MM.1S (cell line): ENCODE measurements around the gene OTOP3.

Experiments used
- DNase-seq: peaks from one replicate; pipeline ENCODE4 v3.0.0-alpha.2; 2015
- H2AFZ ChIP-seq: fragments of 300-600 bp; sonication (generic); 2 replicates; pipeline ENCODE4 v1.6.0; 2016; ENCODE audit warnings: antibody characterized with exemption, low read length
- H3F3A ChIP-seq: fragments of 300-600 bp; sonication (generic); 2 replicates; pipeline ENCODE4 v1.6.1; 2016; ENCODE audit warnings: mild to moderate bottlenecking, antibody characterized with exemption, low read length, moderate library complexity, mixed read lengths; ENCODE audit not compliant: insufficient read depth
- H3K27ac ChIP-seq: fragments of 300-600 bp; sonication (generic); 2 replicates; pipeline ENCODE4 v1.5.1; 2016; ENCODE audit warnings: mild to moderate bottlenecking, low read length
- H3K27me3 ChIP-seq: fragments of 300-600 bp; sonication (generic); replicated peaks from 2 replicates; pipeline ENCODE4 v1.6.0; 2016; ENCODE audit warnings: low read length; ENCODE audit not compliant: insufficient read depth
- H3K36me3 ChIP-seq: fragments of 300-600 bp; sonication (generic); replicated peaks from 2 replicates; pipeline ENCODE4 v1.6.1; 2016; ENCODE audit warnings: mild to moderate bottlenecking, low read length, mixed read lengths; ENCODE audit not compliant: insufficient read depth
- H3K4me1 ChIP-seq: fragments of 300-600 bp; sonication (generic); 2 replicates; pipeline ENCODE4 v1.6.1; 2016; ENCODE audit warnings: low read length, mixed read lengths
- H3K4me2 ChIP-seq: fragments of 300-600 bp; sonication (generic); 2 replicates; pipeline ENCODE4 v1.6.0; 2016; ENCODE audit warnings: low read depth, low read length
- H3K4me3 ChIP-seq: fragments of 300-600 bp; sonication (generic); 2 replicates; pipeline ENCODE4 v1.5.1; 2016; ENCODE audit warnings: low read length, mixed read lengths
- H3K79me2 ChIP-seq: fragments of 300-600 bp; sonication (generic); 2 replicates; pipeline ENCODE4 v1.6.1; 2016; ENCODE audit warnings: mixed run types, low read length, mixed read lengths
- H3K9ac ChIP-seq: fragments of 300-600 bp; sonication (generic); 2 replicates; pipeline ENCODE4 v1.6.1; 2016; ENCODE audit warnings: low read length, mixed read lengths
- H3K9me2 ChIP-seq: fragments of 300-600 bp; sonication (generic); replicated peaks from 2 replicates; pipeline ENCODE4 v1.6.1; 2016; ENCODE audit warnings: mild to moderate bottlenecking, low read length, mixed read lengths; ENCODE audit not compliant: insufficient read depth
- H3K9me3 ChIP-seq: fragments of 300-600 bp; sonication (generic); replicated peaks from 2 replicates; pipeline ENCODE4 v1.6.1; 2016; ENCODE audit warnings: mild to moderate bottlenecking, low read length, mixed read lengths; ENCODE audit not compliant: insufficient read depth
- H4K20me1 ChIP-seq: fragments of 300-600 bp; sonication (generic); 2 replicates; pipeline ENCODE4 v1.6.1; 2016; ENCODE audit warnings: mild to moderate bottlenecking, low read length, moderate library complexity, mixed read lengths; ENCODE audit not compliant: insufficient read depth
- CTCF ChIP-seq: fragments of 300-600 bp; sonication (generic); IDR thresholded peaks from 2 replicates; pipeline ENCODE4 v1.5.1; 2016; ENCODE audit warnings: antibody characterized with exemption, low read length, mixed read lengths
- EZH2 ChIP-seq: fragments of 300-600 bp; sonication (generic); optimal IDR thresholded peaks from 2 replicates; pipeline ENCODE3; 2017; ENCODE audit warnings: low read depth, mild to moderate bottlenecking, antibody characterized with exemption, low read length, mixed read lengths
- EZH2phosphoT487 ChIP-seq: fragments of 300-600 bp; sonication (generic); IDR thresholded peaks from 2 replicates; pipeline ENCODE4 v1.6.1; 2018; ENCODE audit warnings: antibody characterized with exemption, low read length

OTOP3 gene

DNA sequence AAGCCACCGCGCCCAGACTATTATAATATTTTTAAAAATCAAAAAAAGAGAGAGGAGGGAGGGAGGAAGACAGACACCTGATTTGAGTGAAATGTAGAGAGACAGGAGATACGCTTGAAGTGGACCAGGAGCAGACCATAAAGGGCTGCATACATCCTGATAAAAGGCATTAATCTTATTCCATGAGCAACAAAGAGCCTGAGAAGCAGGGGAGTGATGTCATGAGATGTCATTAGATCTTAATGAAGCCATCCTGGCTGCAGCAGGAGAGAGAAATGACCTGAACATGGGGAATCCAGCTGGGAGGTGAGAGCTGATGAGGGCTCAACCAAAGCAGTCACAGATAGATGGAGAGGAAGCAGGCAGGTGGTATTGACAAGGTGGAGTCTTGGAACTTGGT lies 42.1 kb downstream of the OTOP3 start:
- Histone ChIP-seq H3K4me1 (peaks cover 2% of the 10 kb centered on the region; the same call in 1 of the 2 replicates), H3K4me3 (no peak overlapping the region), H2AFZ (no peak overlapping the region), H3K9ac (no peak overlapping the region), H3K27me3 (peaks cover 79% of the 10 kb centered on the region), H3K36me3 (no peaks in the 10 kb centered on the region), H3K9me3 (no peaks in the 10 kb centered on the region), H3K79me2 (no peaks in the 10 kb centered on the region), H3F3A (no peaks in the 10 kb centered on the region), H3K4me2 (no peak overlapping the region), H4K20me1 (no peaks in the 10 kb centered on the region), H3K9me2 (no peaks in the 10 kb centered on the region), H3K27ac (no peak overlapping the region)
- no peak for DNase-seq
- no peak for TF ChIP-seq EZH2
- no peak for TF ChIP-seq EZH2phosphoT487
- TF ChIP-seq CTCF = no peak

DNA sequence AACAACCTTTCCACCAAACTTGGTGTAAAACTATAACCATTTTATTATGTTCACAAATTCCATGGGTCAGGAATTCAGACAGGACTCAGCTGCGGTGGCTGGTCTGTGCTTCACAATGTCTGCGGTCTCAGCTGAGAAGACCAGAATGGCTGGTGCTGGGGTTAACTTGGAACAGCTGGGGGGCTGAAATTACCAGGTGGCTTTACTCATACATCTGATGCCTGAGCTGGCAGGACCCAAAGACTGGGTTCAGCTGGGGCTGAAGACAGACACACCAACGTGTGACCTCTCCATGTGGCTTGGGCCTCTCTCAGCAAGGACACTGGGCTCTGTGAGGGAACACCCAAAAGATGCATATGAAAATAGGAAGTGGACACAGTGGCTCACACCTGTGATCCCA lies 42.5 kb downstream of the OTOP3 start:
- no peak overlapping the region for H3K4me3 ChIP-seq
- H3K4me2 ChIP-seq = no peak overlapping the region
- no peaks in the 10 kb centered on the region for H3F3A ChIP-seq
- no peak overlapping the region for H3K9ac ChIP-seq
- H3K27me3 ChIP-seq = peaks cover 79% of the 10 kb centered on the region
- no peak for TF ChIP-seq EZH2phosphoT487
- no peak for TF ChIP-seq CTCF
- TF ChIP-seq EZH2 = no peak
- H3K27ac ChIP-seq = no peak overlapping the region
- no peaks in the 10 kb centered on the region for H4K20me1 ChIP-seq
- H2AFZ ChIP-seq = no peak overlapping the region
- H3K4me1 ChIP-seq = 0 out of 2 replicates have a peak, but pooled peaks cover 2% of the 10 kb centered on the region
- H3K79me2 ChIP-seq = no peaks in the 10 kb centered on the region
- H3K9me2 ChIP-seq = no peaks in the 10 kb centered on the region
- no peaks in the 10 kb centered on the region for H3K36me3 ChIP-seq
- no peak for DNase-seq
- H3K9me3 ChIP-seq = no peaks in the 10 kb centered on the region

- H4K20me1 ChIP-seq = no peaks in the 10 kb centered on the region
- H3K4me1 ChIP-seq = 0 out of 2 replicates have a peak, but pooled peaks cover 2% of the 10 kb centered on the region
- no peak overlapping the region for H3K27ac ChIP-seq
- H3K4me2 ChIP-seq = no peak overlapping the region
- no peaks in the 10 kb centered on the region for H3F3A ChIP-seq
- H3K9ac ChIP-seq = no peak overlapping the region
- TF ChIP-seq CTCF (no peak), EZH2 (no peak), EZH2phosphoT487 (no peak)
- no peaks in the 10 kb centered on the region for H3K79me2 ChIP-seq
- H2AFZ ChIP-seq = no peak overlapping the region
- no peaks in the 10 kb centered on the region for H3K9me3 ChIP-seq
- no peaks in the 10 kb centered on the region for H3K36me3 ChIP-seq
- DNase-seq = no peak
- no peak overlapping the region for H3K4me3 ChIP-seq
- peaks cover 78% of the 10 kb centered on the region for H3K27me3 ChIP-seq
- no peaks in the 10 kb centered on the region for H3K9me2 ChIP-seq
These were observed 43.9 kb downstream of the OTOP3 start for GRCh38 chr17:74979408-74980146.
